SKM-1 treated with dmso at 0.1 percent for 144 hours (cell line): ENCODE data around the gene CD82.
A peak's percentile ranks its signal among the peaks of the same experiment; 100 is the strongest.

Experiments used
- DNase-seq: peaks from one replicate; lab custom pipeline; 2025; ENCODE audit not compliant: unreplicated experiment; lab: John Stamatoyannopoulos, UW

CD82 gene

DNA sequence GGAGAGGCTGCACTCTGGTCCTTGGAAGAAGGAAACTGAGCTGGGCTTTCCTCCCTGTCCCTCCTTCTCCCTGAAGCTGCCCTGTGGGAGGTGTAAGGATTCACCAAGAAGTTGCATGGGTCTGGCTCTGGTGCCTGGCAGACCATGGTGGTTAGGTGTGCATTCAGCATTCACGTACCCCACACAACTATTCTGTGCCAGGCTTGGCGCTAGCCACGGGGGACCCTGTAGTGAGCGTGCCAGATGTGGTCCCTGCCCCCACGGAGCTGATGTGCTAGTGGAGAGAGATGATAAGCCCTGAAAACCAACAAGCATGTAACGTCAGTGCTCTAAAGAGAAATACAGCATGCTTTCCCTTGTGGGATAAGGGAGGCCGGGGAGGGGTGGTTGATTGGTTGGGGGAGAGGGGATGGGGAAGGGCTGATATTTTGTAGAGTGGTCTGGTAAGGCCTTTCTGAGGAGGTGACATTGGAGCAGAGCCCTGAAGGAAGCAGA lies 48.9 kb downstream of the CD82 start:
- no peak for DNase-seq

DNA sequence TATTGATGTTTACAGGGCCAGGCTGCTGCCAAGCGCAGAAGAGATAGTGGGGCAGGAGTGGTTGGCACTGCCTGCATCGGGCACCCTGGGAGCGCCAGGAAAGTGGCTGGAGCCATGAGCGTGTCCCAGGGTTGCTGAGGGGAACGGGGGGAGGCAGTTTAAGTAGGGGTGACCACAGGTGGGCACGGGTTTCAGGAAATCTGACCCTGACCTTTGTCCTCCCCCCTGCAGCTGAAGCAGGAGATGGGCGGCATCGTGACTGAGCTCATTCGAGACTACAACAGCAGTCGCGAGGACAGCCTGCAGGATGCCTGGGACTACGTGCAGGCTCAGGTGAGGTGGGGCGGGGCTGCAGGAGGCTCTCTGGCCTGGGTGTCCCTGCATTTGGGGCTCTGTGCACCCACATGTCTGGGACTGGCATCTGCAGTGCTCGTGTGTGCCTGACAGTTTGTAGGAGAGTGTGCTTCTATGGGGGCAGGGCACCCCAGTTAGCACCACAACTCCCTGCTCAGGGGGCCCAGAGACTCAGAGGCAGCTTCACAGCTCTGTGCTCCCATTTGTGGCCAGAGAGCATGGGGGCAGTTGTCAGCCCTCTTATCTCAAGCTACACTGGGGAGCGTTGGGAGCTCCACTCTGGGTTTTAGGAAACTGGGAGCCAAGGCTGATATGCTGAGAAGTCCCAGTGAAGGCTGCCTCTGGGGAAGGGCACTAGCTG lies 49.7 kb downstream of the CD82 start:
- no peak for DNase-seq

DNA sequence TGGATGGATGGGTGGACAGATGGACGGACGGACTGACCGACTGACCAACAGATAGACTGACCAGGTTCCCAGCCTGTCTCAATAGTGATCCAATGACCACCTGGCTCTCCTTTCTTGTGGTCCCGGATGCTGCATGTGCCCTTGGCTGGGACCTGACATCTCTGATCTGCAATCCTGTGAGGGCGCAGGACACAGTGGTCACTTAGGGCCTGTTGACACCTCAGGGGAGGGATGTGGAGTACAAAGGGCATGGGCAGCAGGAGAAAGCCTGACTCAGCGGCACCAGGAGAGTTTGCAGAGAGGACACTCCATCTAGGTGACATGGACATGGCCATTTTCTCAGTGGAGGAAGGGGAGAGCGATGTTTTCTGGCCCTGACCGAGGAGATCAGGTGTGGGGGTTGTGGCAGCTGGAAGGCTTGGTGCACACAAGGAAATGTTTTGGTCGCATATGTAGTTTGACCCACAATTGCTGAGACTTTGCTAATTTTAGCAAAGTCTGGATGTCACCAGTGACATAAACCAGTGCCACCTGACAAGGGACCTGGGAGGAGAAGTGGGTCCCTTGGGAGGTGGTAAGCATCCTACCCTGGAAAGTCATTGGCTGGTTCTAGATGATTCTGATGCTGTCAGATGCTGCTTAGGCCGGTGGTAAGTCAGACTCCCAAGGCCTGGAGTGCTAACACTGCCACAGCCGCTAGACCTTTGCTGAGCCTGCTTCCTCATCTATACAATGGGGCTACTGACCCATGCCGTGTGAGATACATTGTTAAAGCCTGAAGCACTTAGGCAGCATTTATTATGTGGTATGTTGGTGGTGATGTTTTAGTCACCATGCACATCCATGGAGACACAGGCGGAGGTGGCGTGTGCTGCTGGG lies 50.7 kb downstream of the CD82 start:
- DNase-seq: no peak

DNA sequence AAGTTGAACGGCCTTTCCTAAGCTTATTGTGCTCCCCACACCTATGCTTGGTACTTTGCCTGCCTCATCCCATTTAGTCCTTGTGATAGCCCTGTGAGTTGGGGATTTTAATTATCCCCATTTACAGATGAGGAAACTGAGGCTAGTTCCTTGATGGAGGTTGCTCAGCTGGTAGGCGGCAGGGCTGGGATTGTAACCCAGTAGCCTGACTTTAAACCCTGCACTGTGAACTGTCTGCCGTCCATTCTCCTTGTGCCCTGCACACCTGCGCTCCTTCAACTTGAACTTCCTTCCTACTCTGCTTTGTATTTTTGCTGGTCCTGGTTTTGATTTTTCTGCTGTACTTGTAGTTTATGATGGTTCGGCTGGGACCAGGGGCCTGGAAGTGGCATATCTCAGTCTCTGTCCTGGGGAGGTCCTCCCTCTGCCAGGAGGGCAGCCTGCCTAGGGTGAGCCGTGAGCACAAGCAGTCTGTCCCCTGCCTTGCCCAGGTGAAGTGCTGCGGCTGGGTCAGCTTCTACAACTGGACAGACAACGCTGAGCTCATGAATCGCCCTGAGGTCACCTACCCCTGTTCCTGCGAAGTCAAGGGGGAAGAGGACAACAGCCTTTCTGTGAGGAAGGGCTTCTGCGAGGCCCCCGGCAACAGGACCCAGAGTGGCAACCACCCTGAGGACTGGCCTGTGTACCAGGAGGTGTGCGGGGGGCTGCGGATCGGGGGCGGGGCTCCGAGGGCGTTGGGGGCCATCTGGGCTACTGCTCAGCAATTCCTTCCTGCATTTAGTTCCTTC lies 52.4 kb downstream of the CD82 start:
- no peak for DNase-seq

DNA sequence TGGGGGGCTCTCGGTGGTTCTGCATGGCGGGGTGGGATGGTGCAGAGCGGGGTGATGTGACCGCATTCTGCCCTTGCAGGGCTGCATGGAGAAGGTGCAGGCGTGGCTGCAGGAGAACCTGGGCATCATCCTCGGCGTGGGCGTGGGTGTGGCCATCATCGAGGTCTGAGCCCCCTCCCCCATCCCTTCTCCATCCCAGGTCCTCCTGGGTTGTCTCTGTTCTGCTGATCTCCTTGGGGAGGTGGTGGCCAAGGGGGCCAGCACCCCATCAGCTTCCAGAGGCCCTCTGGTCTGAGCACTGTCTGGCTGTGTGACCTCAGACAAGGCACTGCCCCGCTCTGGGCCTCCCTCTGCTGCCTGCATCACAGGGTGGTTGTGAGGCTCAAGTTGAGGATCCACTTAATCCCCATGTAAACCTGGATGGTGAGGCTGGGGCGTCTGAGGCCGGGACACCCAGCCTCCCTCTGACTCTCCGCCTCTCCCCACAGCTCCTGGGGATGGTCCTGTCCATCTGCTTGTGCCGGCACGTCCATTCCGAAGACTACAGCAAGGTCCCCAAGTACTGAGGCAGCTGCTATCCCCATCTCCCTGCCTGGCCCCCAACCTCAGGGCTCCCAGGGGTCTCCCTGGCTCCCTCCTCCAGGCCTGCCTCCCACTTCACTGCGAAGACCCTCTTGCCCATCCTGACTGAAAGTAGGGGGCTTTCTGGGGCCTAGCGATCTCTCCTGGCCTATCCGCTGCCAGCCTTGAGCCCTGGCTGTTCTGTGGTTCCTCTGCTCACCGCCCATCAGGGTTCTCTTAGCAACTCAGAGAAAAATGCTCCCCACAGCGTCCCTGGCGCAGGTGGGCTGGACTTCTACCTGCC lies 53.3 kb downstream of the CD82 start:
- no peak for DNase-seq

DNA sequence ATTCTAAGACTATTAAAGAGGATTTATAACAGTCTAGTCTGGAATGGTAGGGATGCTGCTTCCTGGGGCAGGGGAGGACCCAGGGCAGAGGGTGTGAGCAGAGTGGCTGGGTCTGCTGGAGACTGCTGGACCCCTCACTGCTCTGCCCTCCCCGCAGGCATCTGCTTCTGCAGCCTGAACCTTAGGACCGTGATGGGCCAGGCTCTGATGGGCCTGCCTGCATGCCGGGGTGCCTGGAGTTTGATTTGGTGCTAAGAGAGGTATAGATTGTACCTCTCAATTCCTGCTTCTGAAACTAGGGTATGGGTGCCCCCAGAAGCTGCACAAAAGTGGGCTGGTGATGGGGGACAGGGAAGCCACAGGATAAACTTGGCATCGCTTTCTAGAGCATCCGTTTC lies 54.9 kb downstream of the CD82 start:
- DNase-seq: no peak

DNA sequence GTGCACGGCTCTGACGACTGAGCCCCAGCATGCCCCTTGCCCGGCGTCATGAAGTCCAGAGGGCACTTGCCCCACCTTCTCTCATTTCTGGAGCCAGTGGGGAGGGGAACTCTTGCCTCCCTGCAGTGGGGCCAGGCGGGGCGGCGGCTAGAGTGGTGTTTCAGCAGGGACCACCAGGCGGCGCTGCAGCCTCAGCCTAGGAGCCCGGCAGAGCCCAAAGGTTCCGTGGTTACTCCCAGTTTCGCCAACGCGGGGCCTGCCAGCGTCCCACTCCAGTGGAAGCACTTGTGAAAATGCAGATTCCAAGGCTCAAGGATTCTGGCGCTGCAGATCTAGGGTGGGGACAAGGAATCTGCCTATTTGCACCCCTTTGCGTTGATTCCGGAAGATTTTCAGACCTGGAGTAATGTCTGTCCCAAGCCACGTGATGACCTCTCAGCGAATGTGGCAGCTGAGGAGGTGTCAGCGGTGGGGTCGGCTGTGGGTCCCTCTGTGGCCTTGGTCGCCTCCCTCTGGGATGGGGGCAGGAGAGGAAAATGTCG lies 55.7 kb downstream of the CD82 start:
- DNase-seq: peak; percentile 53

DNA sequence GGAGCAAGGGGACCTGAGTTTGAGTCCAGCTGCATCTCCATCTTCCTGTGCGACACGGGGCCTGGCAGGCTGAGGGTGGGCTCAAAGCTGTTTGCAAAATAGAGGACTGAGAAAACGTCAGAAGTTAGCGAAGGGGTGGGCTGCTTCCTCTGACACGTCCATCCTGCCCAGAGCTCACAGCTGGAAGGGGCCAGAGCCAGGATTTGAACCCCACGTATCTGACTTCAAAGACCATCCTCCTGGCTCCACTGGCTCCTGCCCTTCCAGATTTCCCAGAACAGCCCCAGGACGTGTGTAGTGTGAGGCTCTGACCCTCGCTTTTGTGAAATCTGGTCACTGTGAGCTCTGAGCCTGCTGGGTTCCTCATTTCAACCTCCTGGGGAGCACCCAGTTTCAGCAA lies 56.3 kb downstream of the CD82 start:
- DNase-seq: no peak

DNA sequence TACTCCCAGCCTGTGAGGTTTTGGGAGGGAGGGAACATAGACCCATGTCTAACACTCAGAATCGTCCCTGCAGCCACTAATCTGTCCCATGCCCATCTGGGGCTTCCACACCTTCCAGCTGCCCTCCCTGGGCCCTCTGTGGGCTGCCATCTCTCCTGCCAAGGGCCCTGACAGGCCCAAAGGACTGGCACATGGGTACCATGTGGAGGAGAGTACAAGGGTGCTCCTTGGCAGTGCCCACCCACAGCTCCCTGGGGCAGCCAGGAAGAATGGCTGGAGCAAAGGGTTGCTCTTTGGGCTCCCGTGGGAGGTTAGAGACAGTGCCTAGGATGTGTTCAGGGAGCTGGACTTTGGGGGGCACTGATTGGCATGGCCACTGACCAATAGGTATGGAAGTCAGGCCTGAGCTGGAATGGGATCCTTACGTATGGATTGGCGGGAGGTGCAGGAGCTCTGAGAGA lies 56.8 kb downstream of the CD82 start:
- DNase-seq: no peak

DNA sequence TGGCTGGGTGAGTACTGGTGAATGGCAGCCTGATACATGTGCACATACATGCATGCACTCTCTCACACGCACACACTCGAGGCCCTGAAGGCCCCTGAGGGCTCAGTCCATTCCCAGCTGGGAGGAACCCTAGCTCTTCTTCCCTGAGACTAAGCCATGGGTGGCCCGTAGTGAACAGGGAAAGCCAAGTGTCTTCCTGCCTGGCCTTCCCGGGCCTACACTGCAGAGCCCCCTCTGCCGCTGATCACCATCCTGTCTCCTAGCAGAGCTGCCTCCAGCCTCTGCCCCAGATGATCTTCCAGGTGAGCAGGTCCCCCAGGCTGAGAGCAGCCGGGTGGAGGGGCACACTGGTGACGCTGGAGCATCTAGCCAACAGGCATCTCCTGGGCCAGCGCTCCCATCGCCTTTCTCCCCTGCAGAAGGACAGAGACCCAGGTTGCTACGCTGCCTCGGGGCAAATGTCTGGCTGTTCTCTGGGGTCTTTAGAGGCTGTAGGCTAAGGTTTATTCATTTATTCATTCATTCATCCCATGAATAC lies 57.3 kb downstream of the CD82 start:
- no peak for DNase-seq

DNA sequence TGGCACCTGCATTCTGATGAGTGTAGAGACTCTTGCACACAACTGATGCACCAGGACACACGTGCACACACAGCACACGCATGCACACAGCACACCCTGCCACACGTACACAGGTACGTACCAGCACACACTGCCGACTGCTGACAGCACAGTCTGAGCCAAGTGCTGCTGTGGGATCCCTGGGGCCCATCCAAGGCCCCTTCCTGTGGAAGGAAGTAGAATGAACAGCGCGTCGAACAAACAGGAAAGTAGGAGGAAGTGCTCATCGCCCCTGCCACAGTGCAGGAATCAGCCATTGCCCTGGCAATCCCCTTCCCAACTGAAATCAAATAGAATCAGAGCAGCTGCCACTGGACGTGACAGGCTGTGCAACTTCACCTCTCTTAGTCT lies 57.9 kb downstream of the CD82 start:
- DNase-seq: no peak

DNA sequence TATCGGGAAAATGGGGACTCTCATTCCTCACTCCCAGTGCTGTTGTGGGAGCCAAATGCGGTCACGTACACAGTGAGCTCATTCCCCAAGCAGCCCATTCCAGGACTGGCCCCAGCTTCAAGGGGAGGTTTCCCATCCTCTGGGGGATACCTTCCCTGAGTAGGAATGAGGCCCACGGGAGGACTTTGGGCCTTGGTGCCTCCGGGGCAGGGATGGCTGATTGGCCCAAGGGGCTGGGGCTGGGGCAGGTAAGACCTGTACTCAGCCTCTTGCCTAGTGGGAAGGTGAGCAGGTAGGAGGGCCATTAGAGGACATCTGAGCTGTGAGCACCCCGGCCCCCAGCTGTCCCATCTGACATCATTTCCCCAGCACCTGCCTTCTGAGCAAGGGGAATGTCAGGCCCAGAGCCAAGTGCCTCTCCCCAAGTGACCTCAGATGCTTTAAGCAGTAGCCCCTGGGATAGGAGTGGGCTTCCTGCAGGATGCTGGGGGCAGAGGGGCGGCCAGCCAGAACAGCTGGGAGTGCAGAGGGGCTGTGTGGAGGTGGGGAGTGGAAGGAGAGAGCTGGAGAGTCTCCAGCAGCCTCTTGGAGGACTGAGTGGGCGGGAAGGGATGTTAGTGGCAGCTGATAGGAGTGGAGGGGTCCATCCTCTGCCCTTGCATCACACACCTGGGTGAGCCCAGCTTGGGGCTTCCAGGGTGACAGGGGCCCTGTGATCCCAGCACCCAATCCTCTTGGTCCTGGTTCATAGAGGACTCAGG lies 58.4 kb downstream of the CD82 start:
- no peak for DNase-seq

DNA sequence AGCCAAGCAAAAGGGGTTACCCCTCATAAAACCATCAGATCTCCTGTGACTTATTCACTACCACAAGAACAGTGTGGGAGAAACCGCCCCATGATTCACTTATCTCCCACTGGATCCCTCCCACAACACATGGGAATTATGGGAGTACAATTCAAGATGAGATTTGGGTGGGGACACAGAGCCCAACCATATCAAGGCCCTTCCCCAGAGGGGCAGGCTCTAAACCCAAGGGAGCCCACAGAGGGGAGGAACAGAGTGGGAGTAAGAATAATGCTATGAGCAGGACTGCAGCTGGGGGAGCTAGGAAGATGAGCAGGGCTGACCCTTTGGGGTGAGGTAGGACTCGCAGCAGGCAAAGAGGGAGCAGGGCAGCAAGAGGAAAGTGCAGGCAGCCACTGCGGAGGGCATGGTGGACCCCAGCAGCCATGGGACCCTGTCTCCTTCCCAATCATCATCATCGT lies 59.3 kb downstream of the CD82 start:
- no peak for DNase-seq

DNA sequence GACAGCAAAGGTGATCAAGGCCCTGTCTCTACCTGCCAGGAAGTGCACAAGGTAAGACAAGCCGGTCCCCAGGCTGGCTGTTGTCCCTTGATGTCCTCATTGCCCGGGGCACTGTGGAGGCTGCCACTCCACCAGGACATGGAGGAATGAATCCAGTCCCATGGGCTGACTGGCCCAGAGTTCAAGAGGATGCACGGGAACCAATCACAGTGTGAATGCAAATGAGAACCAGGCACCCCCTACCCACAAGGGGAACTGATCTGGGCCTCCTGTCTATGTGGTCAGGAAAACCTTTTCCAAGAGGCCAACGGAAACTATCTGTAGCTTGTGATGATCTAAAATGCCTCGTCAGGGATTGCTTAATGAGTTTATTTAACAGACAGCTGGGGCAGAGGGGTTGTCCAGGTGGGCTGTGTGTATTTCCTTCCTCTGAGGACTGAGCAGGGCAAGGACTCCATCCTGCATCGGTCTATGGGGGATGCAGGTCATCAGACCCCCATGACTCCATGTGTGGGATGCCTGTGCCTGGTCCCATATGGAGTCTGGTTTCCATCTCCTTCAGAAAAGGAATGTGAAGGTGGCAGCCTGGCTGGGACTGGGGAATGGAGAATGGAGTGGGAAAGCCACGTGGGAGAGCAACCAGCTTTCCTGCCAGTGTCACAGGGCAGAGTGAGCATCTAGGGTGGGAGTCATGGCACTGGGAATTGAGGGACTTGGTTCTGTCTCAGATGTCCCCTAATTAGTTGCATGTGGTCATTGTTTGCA lies 60.5 kb downstream of the CD82 start:
- no peak for DNase-seq

DNA sequence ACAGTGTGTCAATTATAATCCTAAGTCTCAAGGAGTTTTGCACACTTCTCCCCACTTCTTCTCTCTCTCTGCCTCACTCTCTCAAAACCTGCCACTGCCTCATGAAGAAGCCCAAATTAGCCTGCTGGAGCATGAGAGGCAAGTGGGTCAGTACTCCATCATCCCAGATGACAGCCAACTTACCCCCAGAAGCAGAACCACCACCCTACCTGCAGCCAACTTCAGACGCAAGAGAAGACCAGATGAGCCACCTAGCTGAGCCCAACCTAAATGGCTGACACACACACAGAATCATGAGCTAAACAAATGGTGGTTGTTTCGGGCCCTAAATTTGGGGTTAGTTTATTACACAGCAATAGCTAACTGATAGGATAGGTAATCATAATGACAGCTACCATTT lies 61.2 kb downstream of the CD82 start:
- DNase-seq: no peak

DNA sequence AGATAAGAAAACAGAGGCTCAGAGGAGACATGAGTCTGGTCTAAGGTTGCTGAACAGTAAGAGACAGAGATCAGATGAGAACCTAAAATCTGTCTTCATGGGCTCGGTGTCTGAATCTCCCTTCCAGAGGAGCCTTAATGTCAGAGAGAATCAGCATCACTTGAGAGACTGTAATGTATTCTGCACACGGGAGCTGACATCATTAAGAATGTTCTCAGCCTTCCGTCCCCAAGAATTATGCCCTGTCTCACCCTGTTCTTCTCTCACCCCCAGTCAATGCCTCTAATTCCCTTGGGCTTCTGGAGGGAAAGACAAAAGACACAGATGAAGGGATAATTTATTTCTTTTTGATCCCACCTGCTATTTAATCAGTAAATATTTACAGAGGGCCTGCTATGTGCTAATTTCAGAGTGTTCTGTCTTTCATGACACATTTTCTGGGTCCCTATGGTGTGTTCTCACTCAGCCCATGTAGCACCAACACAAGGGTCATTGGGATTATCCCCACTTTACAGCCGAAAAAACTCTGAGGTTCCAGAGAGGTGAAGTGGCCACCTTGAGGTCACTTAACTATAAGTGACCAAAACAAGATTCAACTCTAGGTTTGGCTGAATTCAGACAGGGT lies 61.8 kb downstream of the CD82 start:
- no peak for DNase-seq

DNA sequence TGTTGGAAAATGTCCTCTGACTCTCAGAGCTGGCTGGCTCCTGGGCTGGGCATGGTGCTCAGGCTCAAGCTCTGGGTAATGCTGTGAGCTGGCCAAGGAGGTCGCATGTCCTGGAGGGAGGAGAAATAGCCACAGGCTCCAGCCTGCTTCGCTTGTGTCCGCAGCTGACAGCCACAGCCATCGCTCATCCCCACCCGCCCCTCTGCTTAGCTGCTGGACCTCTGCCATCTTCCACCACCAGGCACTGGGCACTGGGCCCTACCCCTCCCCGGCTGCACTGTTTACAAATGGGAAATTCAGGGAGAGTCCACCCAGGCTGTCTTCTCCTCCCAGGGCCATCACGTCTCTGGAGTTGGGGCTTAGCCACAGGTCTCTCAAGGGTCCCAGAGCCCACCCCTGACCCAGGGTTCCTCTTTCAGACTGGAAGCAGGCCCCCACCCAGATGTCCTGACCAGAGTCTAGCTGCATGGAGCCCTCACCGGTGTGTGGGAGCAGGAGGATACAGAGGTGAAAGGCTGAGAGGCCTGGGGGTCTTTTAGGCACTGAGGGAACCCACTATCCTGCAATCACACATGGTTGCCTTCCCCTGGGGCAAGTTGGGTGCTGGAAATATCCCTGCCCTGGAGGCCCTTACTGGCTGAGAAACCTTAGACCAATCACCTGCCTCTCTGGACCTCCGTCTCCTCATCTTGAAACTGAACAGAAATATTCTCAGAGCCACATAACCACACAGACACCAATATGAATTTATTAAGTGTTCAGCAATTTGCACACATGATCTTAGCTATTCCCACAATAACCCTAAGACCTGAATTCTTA lies 62.7 kb downstream of the CD82 start:
- no peak for DNase-seq
